ENCODE measurements around the gene ZNF280A.
"Not testable (repeated sequence)": the region's sequence is repeated elsewhere in the genome, so short reads cannot be mapped to it uniquely, and the experiment has no call there.

Gene ZNF280A

DNA sequence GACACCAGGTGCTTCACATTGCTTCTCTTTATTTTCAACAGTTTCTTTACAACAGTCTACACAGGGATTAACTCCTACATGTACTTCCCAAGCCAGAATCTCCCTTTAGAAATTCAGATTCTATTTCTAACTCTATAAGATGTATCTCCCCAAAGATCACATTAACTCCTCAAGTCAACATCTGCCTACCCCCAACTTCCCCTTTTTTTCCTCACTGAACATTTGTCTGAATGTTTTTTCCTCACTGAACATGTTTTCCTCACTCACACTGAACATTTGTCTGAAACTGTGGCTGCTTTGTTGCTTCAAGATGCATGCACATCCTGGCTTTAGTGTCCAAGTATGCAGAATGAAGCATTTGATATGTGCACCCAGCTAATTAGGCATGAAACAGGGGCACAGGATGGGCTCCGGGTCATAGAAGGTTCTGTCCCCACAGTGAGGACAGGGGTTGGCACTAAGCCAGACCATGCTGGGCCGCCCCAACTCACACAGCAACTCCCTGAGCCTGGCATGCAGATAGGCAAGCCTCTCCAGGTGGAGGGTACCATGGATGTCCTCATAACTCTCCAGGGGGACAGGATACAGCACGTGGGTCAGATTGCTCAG lies 27.7 kb upstream of the ZNF280A start:
- no peak for DNase-seq (ENCODE audit: low read depth, low spot score)
- H3K4me3 ChIP-seq (ENCODE audit: low read length): no peak overlapping the region

DNA sequence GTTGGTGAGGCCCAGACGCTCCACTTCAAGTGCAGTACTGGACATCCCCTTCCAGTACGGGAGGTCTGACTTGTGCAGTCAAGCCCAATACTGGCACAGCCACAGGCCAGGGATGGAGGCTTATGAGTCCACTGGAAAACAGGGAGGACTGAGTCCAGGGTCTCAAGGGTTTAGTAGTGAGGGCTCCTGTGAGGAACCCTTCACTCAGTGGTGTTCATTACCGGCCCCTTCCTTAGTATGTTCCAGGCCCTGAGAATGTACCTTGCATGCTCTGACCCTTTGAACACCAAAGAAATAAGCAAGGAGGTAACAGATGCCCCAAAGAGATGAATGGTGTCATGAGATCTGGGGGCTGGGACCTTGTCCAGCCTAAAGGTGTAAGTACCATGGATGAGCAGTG lies 27.2 kb upstream of the ZNF280A start:
- DNase-seq (ENCODE audit: low read depth, low spot score): no peak
- no peak overlapping the region for H3K4me3 ChIP-seq (ENCODE audit: low read length)

DNA sequence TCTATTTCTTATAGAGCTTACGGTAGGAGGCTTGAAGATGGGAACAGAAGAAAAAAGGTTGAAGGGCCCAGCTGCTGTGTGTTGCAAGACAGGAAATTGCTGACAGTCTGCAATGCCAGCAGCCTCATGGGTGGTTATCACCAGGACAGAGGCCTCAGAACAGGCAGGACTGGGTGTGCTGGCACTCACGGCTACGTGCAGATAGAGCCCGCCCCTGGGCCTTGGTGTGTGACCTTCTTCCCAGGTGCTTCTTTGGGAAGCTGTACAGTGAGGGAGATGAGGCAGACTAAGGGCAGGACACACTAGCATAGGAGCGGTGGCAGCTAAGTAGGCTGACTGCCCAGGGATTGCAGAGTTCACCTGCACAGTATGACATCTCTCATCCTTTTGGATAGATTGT lies 26.4 kb upstream of the ZNF280A start:
- no peak overlapping the region for H3K4me3 ChIP-seq (ENCODE audit: low read length)
- peak; percentile 10 for DNase-seq (ENCODE audit: low read depth, low spot score)

DNA sequence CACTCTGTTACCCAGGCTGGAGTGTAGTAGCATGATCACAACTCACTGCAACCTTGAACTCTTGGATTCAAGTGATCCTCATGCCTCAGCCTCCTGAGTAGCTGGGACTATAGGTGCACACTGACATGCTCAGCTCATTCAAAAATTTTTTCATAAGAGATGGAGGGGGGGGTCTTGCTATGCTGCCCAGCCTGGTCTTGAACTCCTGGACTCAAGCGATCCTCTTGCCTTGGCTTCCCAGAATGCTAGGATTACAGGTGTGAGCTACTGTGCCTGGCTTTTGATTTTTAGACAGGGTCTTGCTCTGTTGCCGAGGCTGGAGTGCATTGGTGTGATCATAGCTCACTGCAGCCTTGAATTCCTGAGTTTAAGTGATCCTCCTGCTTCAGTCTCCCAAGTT lies 25.0 kb upstream of the ZNF280A start:
- no peak overlapping the region for H3K4me3 ChIP-seq (ENCODE audit: low read length)
- DNase-seq (ENCODE audit: low read depth, low spot score): no peak

DNA sequence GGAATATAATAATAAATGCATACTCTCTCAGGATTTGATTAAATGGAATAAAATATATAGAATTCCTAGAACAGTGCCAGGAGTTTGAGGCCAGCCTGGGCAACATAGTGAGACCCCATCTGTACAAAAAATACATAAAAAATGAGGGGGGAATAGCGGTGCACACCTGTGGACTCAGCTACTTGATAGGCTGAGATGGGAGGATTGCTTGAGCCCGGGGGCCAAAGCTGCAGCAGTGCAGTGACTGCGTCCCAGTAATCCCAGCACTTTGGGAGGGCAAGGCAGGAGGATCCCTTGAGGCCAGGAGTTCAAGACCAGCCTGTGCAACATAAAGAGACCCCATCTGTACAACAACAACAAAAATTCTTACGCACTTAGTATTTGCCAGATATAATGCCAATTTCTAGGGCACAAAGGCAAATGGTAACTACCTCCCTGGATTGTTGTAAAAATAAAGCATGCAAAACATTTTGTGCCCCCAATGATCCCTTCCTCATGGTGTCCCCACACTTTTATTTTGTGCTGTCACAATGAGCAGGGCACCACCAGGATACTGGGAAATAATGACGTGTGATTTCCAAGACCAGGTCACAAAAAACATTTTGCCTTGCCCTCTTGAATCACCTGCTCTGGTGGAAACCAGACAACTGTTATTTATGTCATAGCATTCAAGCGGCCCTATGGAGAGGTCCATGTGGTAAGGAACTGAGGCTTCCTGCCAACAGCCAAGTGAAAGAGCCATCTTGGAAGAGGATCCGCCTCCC lies 18.3 kb upstream of the ZNF280A start:
- DNase-seq (ENCODE audit: low read depth, low spot score): no peak
- no peak overlapping the region for H3K4me3 ChIP-seq (ENCODE audit: low read length)

DNA sequence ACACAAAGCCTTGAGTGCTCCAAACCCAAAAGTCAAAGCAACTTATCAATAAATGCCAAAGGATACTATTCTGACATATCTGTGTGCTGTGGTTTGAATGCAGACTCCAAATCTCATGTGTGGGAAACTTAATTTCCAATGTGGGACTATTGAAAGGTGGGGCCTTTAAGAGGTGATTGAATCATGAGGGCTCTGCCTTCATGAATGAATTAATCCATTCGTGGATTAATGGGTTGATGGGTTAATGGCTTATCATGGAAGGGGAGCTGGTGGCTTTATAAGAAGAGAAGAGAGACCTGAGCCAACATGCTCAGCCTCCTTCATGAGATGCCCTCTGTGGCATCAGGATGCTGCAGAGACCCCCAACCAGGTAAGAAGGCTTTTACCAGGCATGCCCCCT lies 16.8 kb upstream of the ZNF280A start:
- DNase-seq (ENCODE audit: low read depth, low spot score): no peak
- no peak overlapping the region for H3K4me3 ChIP-seq (ENCODE audit: low read length)

DNA sequence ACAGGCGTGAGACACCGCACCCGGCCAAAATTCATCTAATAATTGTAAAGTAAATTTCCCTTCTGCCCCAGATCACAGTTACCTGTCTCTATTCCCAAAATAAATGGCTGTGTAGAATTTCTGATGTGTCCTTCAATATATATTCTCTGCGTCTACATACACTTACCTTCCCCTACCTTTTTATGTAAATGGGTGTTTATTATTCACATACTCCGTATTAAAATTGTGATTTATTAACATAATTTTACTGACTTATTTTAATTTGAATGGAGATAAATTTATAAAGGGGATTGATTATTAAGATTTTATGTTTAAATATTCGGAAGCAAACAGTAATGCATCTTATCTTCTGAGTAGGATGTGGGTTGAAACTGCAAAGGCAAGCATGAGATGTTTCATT lies 16.4 kb upstream of the ZNF280A start:
- H3K4me3 ChIP-seq (ENCODE audit: low read length): no peak overlapping the region
- no peak for DNase-seq (ENCODE audit: low read depth, low spot score)

DNA sequence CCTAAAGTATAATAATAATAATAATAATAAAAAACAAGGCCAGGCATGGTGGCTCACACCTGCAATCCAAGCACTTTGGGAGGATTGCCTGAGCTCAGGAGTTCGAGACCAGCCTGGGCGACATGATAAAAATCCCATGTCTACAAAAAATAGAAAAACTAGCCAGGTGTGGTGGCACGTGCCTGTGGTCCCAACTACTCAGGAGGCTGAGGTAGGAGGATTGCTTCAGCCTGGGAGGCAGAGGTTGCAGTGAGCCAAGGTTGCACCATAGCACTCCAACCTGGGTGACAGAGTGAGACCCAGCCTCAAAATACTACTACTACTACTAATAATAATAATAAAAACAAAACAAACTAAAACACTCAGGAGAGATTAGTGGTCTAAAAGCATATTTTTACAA lies 15.6 kb upstream of the ZNF280A start:
- no peak for DNase-seq (ENCODE audit: low read depth, low spot score)
- H3K4me3 ChIP-seq (ENCODE audit: low read length): no peak overlapping the region

DNA sequence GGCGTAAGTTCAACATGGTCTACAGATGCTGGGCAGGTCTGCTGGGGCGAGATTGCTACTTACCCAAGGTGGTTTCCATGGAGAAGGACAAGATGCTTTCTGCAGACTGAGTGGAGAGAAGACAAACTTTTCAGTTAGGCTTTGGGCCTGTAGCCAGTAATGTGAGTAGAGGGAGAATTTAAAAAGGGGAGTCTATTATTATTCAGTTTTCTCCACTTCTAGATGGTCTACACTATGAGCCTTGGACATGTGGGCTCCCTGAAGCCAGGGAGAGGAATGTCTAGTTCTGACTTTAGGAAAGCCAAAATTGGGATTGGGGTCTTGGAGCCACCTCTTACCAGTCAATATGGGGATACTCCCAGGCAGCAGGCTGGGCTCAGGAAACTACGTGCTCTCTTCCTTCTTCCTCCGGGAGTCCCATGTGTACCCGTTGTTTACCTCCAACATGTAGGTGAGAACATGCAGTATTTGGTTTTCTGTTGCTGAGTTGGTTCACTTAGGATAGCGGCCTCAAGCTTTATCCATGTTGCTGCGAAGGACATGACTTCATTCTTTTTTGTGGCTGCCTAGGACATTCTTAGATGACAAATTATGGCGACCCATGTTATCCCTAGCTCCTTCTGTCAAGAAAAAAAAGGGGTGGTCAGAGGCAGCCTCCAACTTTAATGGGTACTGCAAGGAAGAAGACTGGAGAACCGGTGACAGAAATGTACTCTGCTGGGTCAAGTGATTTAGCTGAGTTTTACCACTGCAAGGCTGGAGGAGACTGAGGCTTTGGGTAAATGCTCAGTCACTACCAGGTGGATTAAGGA lies 14.7 kb upstream of the ZNF280A start:
- H3K4me3 ChIP-seq (ENCODE audit: low read length): no peak overlapping the region
- no peak for DNase-seq (ENCODE audit: low read depth, low spot score)

DNA sequence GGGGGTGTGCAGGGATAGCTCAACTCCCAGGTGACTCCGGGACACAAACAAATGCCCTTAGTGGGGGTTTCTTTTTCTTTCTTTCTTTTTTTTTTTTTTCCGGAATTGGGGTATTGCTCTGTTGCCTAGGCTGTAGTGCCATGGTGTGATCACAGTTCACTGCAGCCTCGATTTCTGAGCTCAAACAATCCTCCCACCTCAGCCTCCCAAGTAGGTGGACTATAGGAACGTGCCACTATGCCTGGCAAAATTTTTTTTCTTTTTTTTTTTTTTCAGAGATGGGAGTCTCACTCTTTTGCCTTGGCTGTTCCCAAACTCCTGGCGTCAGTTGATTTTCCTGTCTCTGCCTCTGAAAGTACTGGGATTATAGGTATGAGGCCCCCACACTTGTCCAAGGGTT lies 13.8 kb upstream of the ZNF280A start:
- no peak overlapping the region for H3K4me3 ChIP-seq (ENCODE audit: low read length)
- DNase-seq (ENCODE audit: low read depth, low spot score): no peak

DNA sequence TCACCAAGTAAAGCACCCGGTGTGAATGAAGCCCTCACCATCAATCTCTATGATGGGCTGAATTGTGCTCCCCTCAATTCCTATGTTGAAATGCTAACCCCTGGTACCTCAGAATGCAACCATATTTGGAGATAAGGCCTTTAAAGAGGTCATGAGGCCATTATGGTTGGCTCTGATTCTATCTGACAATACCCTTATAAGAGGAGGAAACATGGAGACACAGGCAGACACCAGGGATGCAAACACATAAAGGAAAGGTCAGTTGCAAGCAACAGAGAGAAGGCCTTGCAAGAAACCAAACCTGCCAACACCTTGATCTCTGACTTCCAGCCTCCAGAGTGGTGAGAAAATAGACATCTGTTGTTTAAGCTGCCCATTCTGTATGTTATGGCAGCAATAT lies 13.3 kb upstream of the ZNF280A start:
- DNase-seq (ENCODE audit: low read depth, low spot score): no peak
- H3K4me3 ChIP-seq (ENCODE audit: low read length): no peak overlapping the region

DNA sequence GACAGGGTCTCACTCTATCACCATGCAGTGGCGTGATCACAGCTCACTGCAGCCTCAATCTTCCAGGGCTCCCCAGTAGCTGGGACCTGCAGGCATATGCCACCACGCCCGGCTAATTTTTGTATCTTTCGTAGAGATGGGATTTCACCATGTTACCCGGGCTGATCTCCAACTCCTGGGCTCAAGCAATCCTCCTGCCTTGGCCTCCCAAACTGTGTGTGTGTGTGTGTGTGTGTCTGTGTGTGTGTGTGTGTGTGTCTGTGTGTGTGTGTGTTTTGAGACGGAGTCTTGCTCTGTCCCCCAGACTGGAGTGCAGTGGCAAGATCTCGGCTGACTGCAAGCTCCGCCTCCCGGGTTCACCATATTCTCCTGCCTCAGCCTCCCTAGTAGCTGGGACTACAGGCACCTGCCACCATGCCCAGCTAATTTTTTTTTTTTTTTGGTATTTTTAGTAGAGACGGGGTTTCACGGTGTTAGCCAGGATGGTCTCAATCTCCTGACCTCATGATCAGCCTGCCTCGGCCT lies 12.5 kb upstream of the ZNF280A start:
- not testable (repeated sequence) for H3K4me3 ChIP-seq (ENCODE audit: low read length); DNase-seq (ENCODE audit: low read depth, low spot score)

DNA sequence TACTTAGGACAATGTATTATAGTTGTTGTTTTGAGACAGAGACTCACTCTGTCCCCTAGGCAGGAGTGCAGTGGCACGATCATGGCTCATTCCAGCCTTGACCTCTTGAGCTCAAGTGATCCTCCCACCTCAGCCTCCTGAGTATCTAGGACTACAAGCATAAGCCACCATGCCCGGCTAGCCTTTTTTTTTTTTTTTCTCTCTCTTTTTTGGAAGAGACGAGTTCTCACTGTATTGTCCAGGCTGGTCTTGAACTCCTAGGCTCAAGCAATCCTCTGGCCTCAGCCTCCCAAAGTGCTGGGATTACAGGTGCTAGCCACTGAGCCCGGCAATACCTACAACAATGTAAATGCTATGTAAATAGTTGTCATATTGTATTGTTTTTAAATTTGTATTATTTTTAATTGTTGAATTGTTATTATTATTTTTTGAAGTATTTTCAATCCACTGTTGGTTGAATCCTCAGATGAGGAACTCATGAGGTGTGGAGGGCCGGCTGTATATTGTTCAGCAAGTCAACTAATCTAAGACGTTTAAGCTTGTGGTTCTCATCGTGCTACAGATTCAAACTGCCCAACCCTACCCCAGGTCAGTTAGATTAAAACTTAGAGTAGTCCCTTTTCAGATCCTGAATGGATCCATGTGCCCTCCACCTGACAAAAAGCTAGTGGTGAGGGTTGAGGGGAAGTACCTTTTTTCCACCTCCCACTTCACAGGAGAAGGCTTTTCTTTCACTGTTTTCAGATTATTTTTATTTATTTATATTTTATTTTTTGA lies 11.9 kb upstream of the ZNF280A start:
- no peak for DNase-seq (ENCODE audit: low read depth, low spot score)
- no peak overlapping the region for H3K4me3 ChIP-seq (ENCODE audit: low read length)

DNA sequence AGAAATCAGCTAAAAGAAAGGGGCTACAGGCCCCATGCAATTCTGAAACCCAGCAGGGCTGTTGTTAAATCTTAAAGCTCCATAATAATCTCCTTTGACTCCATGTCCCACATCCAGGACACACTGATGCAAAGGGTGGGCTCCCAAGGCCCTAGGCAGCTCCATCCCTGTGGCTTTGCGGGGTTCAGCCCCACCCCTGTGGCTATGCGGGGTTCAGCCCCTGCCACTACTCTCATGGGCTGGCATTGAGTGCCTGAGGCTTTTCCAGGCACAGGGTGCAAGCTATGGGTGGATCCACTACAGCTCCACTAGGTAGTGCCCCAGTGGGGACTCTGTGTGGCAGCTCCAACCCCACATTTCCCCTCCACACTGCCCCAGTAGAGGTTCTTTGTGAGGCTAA lies 8.7 kb upstream of the ZNF280A start:
- no peak overlapping the region for H3K4me3 ChIP-seq (ENCODE audit: low read length)
- DNase-seq (ENCODE audit: low read depth, low spot score): no peak

DNA sequence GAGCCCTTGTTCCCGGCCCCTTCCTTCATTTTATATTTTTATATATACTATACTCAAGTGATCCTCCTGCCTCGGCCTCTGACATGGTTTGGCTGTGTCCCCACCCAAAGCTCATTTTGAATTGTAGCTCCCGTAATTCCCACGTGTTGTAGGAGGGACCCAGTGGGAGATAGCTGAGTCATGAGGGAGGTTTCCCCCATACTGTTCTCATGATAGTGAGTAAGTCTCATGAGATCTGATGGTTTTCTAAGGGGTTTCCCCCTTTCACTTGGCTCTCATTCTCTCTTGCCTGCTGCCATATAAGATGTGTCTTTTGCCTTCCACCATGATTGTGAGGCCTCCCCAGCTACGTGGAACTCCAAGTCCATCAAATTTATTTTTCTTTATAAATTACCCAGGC lies 7.2 kb upstream of the ZNF280A start:
- H3K4me3 ChIP-seq (ENCODE audit: low read length): no peak overlapping the region
- no peak for DNase-seq (ENCODE audit: low read depth, low spot score)

DNA sequence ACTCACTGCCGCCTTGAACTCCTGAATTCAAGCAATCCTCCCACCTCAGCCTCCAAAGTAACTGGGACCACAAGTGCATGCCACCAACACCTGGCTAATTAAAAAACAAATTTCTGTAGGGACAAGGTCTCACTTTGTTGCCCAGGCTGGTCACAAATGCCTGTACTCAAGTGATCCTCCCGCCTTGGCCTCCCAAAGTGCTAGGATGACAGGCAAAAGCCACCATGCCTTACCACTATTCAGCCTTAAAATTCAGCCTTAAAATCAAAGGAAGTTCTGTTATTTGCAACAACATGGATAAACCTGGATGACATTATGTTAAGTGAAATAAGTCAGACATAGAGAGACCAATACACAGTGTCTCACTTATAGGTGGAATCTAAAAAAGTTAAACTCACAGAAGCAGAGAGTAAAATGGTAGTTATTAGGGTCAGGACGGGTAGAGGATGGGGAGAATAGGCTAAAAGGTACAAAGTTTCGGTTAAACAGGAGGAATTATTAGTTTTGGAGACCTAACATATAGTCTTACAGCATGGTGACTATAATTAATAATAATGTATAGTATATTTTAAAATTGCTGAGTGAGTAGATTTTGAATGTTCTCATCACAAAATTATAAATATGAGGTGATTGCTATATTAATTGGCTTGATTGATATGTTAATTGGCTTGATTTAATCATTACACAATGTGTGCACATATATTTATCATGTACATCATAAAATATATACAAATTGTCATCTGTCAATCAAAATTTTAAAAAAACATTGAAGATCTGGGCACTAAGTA lies 6.2 kb upstream of the ZNF280A start:
- no peak overlapping the region for H3K4me3 ChIP-seq (ENCODE audit: low read length)
- DNase-seq (ENCODE audit: low read depth, low spot score): no peak

DNA sequence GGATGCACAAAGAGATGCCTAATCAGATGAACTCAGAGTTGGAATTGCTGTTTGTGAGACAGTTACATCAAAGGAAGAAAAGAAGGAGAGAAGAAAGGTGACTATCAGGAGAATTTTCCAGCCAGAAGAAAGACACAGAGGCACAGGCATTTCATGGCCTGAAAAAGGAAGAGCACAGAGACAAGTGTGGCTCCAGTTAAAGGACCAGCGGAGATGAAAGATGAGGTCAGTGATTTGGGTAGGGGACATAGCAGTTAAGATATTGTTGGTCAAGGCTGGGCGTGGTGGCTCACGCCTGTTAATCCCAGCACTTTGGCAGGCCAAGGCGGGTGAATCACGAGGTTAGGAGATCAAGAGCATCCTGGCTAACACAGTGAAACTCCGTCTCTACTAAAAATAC lies 3.4 kb upstream of the ZNF280A start:
- no peak overlapping the region for H3K4me3 ChIP-seq (ENCODE audit: low read length)
- no peak for DNase-seq (ENCODE audit: low read depth, low spot score)

DNA sequence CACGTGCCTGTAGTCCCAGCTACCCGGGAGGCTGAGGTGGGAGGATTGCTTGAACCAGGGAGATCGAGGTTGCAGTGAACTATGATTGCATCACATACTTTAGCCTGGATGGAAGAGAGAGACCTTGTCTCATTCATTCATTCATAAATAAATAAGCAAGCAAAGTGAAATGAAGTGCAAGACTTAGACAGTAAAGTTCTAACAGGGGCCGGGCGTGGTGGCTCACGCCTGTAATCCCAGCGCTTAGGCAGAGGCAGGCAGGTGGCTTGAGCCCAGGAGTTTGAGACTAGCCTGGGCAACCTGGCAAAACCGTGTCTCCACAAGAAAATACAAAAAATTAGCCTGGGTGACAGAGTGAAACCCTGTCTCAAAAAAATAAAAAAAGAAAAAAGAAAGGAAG lies 1.6 kb upstream of the ZNF280A start:
- DNase-seq (ENCODE audit: low read depth, low spot score): no peak
- no peak overlapping the region for H3K4me3 ChIP-seq (ENCODE audit: low read length)

Data from Jurkat, Clone E6-1 (cell line).